Measurements from ENCODE around the gene CYP27A1.

CYP27A1 gene

GRCh38 chr2:218811382-218811781, 29.4 kb downstream of the CYP27A1 start:
- DNase-seq (ENCODE audit: low read depth in 2 of 2), result no peak

GRCh38 chr2:218812096-218812815, 30.3 kb downstream of the CYP27A1 start:
- DNase-seq (ENCODE audit: low read depth in 2 of 2), result no peak

GRCh38 chr2:218812861-218813260, 30.9 kb downstream of the CYP27A1 start:
- DNase-seq (ENCODE audit: low read depth in 2 of 2), result no peak

- no peak for DNase-seq (ENCODE audit: low read depth in 2 of 2)
These were observed 32.0 kb downstream of the CYP27A1 start for GRCh38 chr2:218813771-218814460.

GRCh38 chr2:218814540-218815243, 32.7 kb downstream of the CYP27A1 start:
- DNase-seq (ENCODE audit: low read depth in 2 of 2), result no peak

GRCh38 chr2:218815244-218815637, 33.3 kb downstream of the CYP27A1 start:
- no peak for DNase-seq (ENCODE audit: low read depth in 2 of 2)

- DNase-seq (ENCODE audit: low read depth in 2 of 2), result no peak
These were observed 33.7 kb downstream of the CYP27A1 start for GRCh38 chr2:218815649-218816048.

GRCh38 chr2:218816561-218817011, 34.6 kb downstream of the CYP27A1 start:
- DNase-seq (ENCODE audit: low read depth in 2 of 2), result no peak

- DNase-seq (ENCODE audit: low read depth in 2 of 2), result no peak
These were observed 37.1 kb downstream of the CYP27A1 start for GRCh38 chr2:218819093-218819492.

- DNase-seq (ENCODE audit: low read depth in 2 of 2), result no peak
These were observed 38.9 kb downstream of the CYP27A1 start for GRCh38 chr2:218820746-218821369.

- DNase-seq (ENCODE audit: low read depth in 2 of 2), result no peak
These were observed 39.8 kb downstream of the CYP27A1 start for GRCh38 chr2:218821605-218822211.

GRCh38 chr2:218822622-218823021, 40.7 kb downstream of the CYP27A1 start:
- no peak for DNase-seq (ENCODE audit: low read depth in 2 of 2)

GRCh38 chr2:218823196-218823855, 41.4 kb downstream of the CYP27A1 start:
- DNase-seq (ENCODE audit: low read depth in 2 of 2), result no peak

- DNase-seq (ENCODE audit: low read depth in 2 of 2), result no peak
These were observed 42.1 kb downstream of the CYP27A1 start for GRCh38 chr2:218824004-218824403.

GRCh38 chr2:218826791-218827190, 44.8 kb downstream of the CYP27A1 start:
- no peak for DNase-seq (ENCODE audit: low read depth in 2 of 2)

- no peak for DNase-seq (ENCODE audit: low read depth in 2 of 2)
These were observed 45.9 kb downstream of the CYP27A1 start for GRCh38 chr2:218827701-218828476.

- no peak for DNase-seq (ENCODE audit: low read depth in 2 of 2)
These were observed 46.5 kb downstream of the CYP27A1 start for GRCh38 chr2:218828477-218828778.

- no peak for DNase-seq (ENCODE audit: low read depth in 2 of 2)
These were observed 48.0 kb downstream of the CYP27A1 start for GRCh38 chr2:218829868-218830451.

- DNase-seq (ENCODE audit: low read depth in 2 of 2), result no peak
These were observed 48.8 kb downstream of the CYP27A1 start for GRCh38 chr2:218830526-218831306.
